Kidney (tissue), 14 donors: ENCODE results near the gene NUP107. TPM values are rescaled to one million over a fixed set of nuclear protein-coding genes. Genes with fewer than 3 reads are reported as not detected.

Source experiments
- DNase-seq, 5 donors: peaks; one replicate each; pipeline ENCODE4 v3.0.0-alpha.2; 2013 to 2020
- FAIRE-seq: peaks from 2 replicates; lab custom pipeline; 2012; peaks lifted over from hg19 to GRCh38; lab: Jason Lieb, UNC
- H3K27ac ChIP-seq, 2 donors: one replicate each; pipeline ENCODE4 v1.7.0; 2013; ENCODE audit warnings: low read depth in 2 of 2, low read length in 2 of 2, inconsistent platforms in 1 of 2
- H3K27me3 ChIP-seq: one replicate; pipeline ENCODE4 v1.7.1; 2013; ENCODE audit warnings: low read length, inconsistent platforms; ENCODE audit not compliant: control insufficient read depth, insufficient read depth
- H3K36me3 ChIP-seq, 3 donors: one replicate each; pipeline versions ENCODE4 v1.7.0 to v1.7.1; 2013; ENCODE audit warnings: low read length in 3 of 3, control low read depth in 1 of 3, inconsistent platforms in 1 of 3; ENCODE audit not compliant: insufficient read depth in 3 of 3, control insufficient read depth in 2 of 3
- H3K4me1 ChIP-seq, 3 donors: one replicate each; pipeline versions ENCODE4 v1.7.0 to v1.7.1; 2013; ENCODE audit warnings: low read length in 3 of 3, inconsistent platforms in 1 of 3, low read depth in 1 of 3; ENCODE audit not compliant: control insufficient read depth in 2 of 3, insufficient read depth in 2 of 3
- H3K4me3 ChIP-seq, 3 donors: one replicate each; pipeline versions ENCODE4 v1.7.0 to v1.8.1; 2013; ENCODE audit warnings: low read length in 3 of 3, control low read depth in 1 of 3, inconsistent platforms in 1 of 3
- H3K9ac ChIP-seq, 3 donors: one replicate each; pipeline versions ENCODE4 v1.7.0 to v1.7.1; 2013; ENCODE audit warnings: low read length in 3 of 3, control low read depth in 1 of 3, inconsistent platforms in 1 of 3
- H3K9me3 ChIP-seq, 3 donors: one replicate each; pipeline versions ENCODE4 v1.7.0 to v1.7.1; 2013; ENCODE audit warnings: low read length in 3 of 3, control low read depth in 1 of 3, inconsistent platforms in 1 of 3; ENCODE audit not compliant: control insufficient read depth in 2 of 3, insufficient read depth in 1 of 3
- intact Hi-C: fragments of 100-400 bp; cut with DNase I; formaldehyde crosslinking; loops from one replicate; pipeline ENCODE4 v1.11.1; 2022
- polyA plus RNA-seq: library from polyadenylated mRNA; stranded (reverse); fragments of 350-450 nt; fragmentation: Illumina TruSeq; extraction: RNeasy Lipid Tissue Mini Kit (QIAGEN cat#74804); gene quantifications from one replicate; pipeline ENCODE4 v1.2.3, GENCODE V29; 2014; ENCODE audit warnings: low read depth, low replicate concordance; ENCODE audit not compliant: insufficient read depth
- total RNA-seq: library from RNA; stranded (reverse); fragmentation: NEBNext Ultra II Directional; extraction: Animal tissue kit (Norgen Biotek cat#: 25700); gene quantifications from one replicate; pipeline ENCODE4 v1.2.1, GENCODE V29; 2021
- TF ChIP-seq, protein P1 (sequence below): IDR thresholded peaks from 3 replicates; pipeline ENCODE4 v1.5.1; 2012; ENCODE audit warnings: mild to moderate bottlenecking, moderate library complexity, borderline replicate concordance; ENCODE audit not compliant: insufficient read depth; ENCODE audit errors: extremely low read depth
- donor health status: control.
- donor health status: control.
- donor health status: control.
- donor health status: control.
- donor health status: control.
- donor health status: DM: yes; HTN: yes; CAD: no.
- donor health status: Normal renal cell carcinoma (clear cell type).

The NUP107 gene
- total and polyA plus RNA-seq, 2 donors from 2014 or later, result 10.6 to 34.4 TPM

GRCh38 chr12:68667291-68667690 lies 19.5 kb upstream of the NUP107 start:
- DNase-seq, result no peak
- TF ChIP-seq, protein P1, sequence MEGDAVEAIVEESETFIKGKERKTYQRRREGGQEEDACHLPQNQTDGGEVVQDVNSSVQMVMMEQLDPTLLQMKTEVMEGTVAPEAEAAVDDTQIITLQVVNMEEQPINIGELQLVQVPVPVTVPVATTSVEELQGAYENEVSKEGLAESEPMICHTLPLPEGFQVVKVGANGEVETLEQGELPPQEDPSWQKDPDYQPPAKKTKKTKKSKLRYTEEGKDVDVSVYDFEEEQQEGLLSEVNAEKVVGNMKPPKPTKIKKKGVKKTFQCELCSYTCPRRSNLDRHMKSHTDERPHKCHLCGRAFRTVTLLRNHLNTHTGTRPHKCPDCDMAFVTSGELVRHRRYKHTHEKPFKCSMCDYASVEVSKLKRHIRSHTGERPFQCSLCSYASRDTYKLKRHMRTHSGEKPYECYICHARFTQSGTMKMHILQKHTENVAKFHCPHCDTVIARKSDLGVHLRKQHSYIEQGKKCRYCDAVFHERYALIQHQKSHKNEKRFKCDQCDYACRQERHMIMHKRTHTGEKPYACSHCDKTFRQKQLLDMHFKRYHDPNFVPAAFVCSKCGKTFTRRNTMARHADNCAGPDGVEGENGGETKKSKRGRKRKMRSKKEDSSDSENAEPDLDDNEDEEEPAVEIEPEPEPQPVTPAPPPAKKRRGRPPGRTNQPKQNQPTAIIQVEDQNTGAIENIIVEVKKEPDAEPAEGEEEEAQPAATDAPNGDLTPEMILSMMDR, result no peak
- Histone ChIP-seq H3K4me3 (no peak overlapping the region), H3K36me3 (no peaks in the 10 kb centered on the region), H3K4me1 (peaks cover 0 to 15% (median 0%) of the 10 kb centered on the region in 3 donors), H3K27me3 (no peaks in the 10 kb centered on the region), H3K27ac (no peak overlapping the region), H3K9me3 (no peaks in the 10 kb centered on the region), H3K9ac (no peak overlapping the region)
- no peak for FAIRE-seq
- intact Hi-C loops, result no loop called here

DNA sequence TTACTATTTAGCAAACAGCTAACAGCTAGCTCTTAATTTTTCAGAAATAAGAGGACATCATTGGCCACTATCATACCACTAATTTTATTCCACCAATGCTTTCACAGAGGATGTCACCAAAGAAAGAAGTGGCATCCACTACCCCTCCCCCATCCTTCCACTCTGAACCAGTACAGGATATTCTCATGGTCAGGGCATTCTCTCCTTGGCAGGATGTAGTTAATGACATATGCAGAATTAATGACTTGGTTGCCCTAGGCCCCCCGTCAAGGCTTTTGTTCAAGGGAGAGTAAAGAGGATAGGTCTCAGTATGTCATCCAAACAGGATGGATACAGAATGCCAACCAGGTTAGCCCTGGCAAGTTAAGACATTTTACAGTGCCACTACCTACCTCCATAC lies 18.9 kb upstream of the NUP107 start:
- peak in 2 of 5 donors; percentile 17 to 33 for DNase-seq
- peak overlapping the region in 1 of 3 donors; percentile 13 for H3K4me3 ChIP-seq
- intact Hi-C loops, result no loop called here
- FAIRE-seq, result no peak
- no peak overlapping the region for H3K9ac ChIP-seq
- no peaks in the 10 kb centered on the region for H3K36me3 ChIP-seq
- peaks cover 0 to 15% (median 0%) of the 10 kb centered on the region in 3 donors for H3K4me1 ChIP-seq
- TF ChIP-seq, protein P1, result no peak
- no peaks in the 10 kb centered on the region for H3K9me3 ChIP-seq
- no peak overlapping the region for H3K27ac ChIP-seq
- no peaks in the 10 kb centered on the region for H3K27me3 ChIP-seq

- no peak overlapping the region for H3K9ac ChIP-seq
- no peaks in the 10 kb centered on the region for H3K36me3 ChIP-seq
- no peak for DNase-seq
- no peaks in the 10 kb centered on the region for H3K9me3 ChIP-seq
- no peaks in the 10 kb centered on the region for H3K27me3 ChIP-seq
- intact Hi-C loops, result no loop called here
- peaks cover 0 to 15% (median 0%) of the 10 kb centered on the region in 3 donors for H3K4me1 ChIP-seq
- H3K27ac ChIP-seq, result no peak overlapping the region
- FAIRE-seq, result no peak
- TF ChIP-seq, protein P1, result no peak
- no peak overlapping the region for H3K4me3 ChIP-seq
Measured at GRCh38 chr12:68671179-68671578, 15.6 kb upstream of the NUP107 start.

GRCh38 chr12:68673788-68674187 lies 13.0 kb upstream of the NUP107 start:
- no peak for FAIRE-seq
- H3K9me3 ChIP-seq, result no peaks in the 10 kb centered on the region
- no peak overlapping the region for H3K27ac ChIP-seq
- H3K9ac ChIP-seq, result no peak overlapping the region
- H3K27me3 ChIP-seq, result no peaks in the 10 kb centered on the region
- no peak for DNase-seq
- intact Hi-C loops, result no loop called here
- TF ChIP-seq, protein P1, result no peak
- H3K36me3 ChIP-seq, result no peaks in the 10 kb centered on the region
- H3K4me3 ChIP-seq, result no peak overlapping the region
- no peaks in the 10 kb centered on the region for H3K4me1 ChIP-seq
